SIG-M5 treated with dmso at 0.1 percent for 504 hours (cell line): ENCODE data around the gene DPEP1.

Source experiments
- DNase-seq: peaks from one replicate; lab custom pipeline; 2025; ENCODE audit not compliant: unreplicated experiment; lab: John Stamatoyannopoulos, UW

DPEP1 gene

GRCh38 chr16:89598199-89598598 is 15.2 kb upstream of the DPEP1 start:
- no peak for DNase-seq

- peak; percentile 25 for DNase-seq
Measured at GRCh38 chr16:89599451-89599858, 14.0 kb upstream of the DPEP1 start.

GRCh38 chr16:89599902-89600301 is 13.5 kb upstream of the DPEP1 start:
- DNase-seq = no peak

- no peak for DNase-seq
Measured at GRCh38 chr16:89600427-89600826, 13.0 kb upstream of the DPEP1 start.

- no peak for DNase-seq
Measured at GRCh38 chr16:89600956-89601355, 12.5 kb upstream of the DPEP1 start.

GRCh38 chr16:89601906-89602272 is 11.6 kb upstream of the DPEP1 start:
- no peak for DNase-seq

- peak; percentile 73 for DNase-seq
Measured at GRCh38 chr16:89602273-89602951, 11.0 kb upstream of the DPEP1 start.

GRCh38 chr16:89602952-89603590 is 10.4 kb upstream of the DPEP1 start:
- no peak for DNase-seq

- no peak for DNase-seq
Measured at GRCh38 chr16:89604764-89605163, 8.7 kb upstream of the DPEP1 start.

- no peak for DNase-seq
Measured at GRCh38 chr16:89605186-89605970, 8.1 kb upstream of the DPEP1 start.

GRCh38 chr16:89606006-89606405 is 7.4 kb upstream of the DPEP1 start:
- DNase-seq = no peak

GRCh38 chr16:89607453-89607852 is 6.0 kb upstream of the DPEP1 start:
- no peak for DNase-seq

GRCh38 chr16:89607937-89608740 is 5.3 kb upstream of the DPEP1 start:
- DNase-seq = no peak

- DNase-seq = no peak
Measured at GRCh38 chr16:89610108-89610453, 3.4 kb upstream of the DPEP1 start.

GRCh38 chr16:89612415-89613166 is 851 bp upstream of the DPEP1 start:
- no peak for DNase-seq

GRCh38 chr16:89613954-89614459 is 565 bp downstream of the DPEP1 start:
- DNase-seq = no peak

- DNase-seq = no peak
Measured at GRCh38 chr16:89615176-89615575, 1.7 kb downstream of the DPEP1 start.

GRCh38 chr16:89615596-89616090 is 2.2 kb downstream of the DPEP1 start:
- no peak for DNase-seq

GRCh38 chr16:89616623-89617022 is 3.2 kb downstream of the DPEP1 start:
- no peak for DNase-seq

- no peak for DNase-seq
Measured at GRCh38 chr16:89617036-89617435, 3.6 kb downstream of the DPEP1 start.
